Activated CD8-positive, alpha-beta memory T cell treated with anti-CD3 and anti-CD28 coated beads, Interleukin-2, amount 50 U/mL, for 24 hours (primary cell): ENCODE data around the gene NR3C2.

ENCODE experiments used
- DNase-seq: peaks from one replicate; pipeline ENCODE4 v3.0.0-alpha.2; 2020; ENCODE audit errors: extremely low read depth

The NR3C2 gene

DNA sequence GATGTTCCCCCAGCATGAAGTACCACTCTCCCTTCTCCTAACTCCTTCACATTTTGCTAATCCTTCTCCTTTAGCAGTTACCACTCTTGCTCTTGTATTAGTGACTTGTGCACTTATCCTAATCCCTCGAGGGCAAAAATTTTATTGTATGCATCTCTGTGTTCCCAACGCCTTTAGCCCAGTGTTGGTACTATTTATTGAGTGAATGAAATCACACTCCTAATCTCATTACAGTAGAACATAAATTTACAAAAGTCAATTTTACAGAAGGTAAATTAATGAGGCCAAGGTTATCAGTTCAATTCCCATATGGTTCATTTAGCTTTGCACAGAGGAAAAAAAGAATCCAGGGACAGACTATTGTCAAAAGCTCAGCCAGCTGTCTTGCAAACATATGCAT lies 178.4 kb downstream of the NR3C2 start:
- DNase-seq = no peak

- DNase-seq = no peak
Observed at GRCh38 chr4:148263127-148263526, 179.1 kb downstream of the NR3C2 start.

DNA sequence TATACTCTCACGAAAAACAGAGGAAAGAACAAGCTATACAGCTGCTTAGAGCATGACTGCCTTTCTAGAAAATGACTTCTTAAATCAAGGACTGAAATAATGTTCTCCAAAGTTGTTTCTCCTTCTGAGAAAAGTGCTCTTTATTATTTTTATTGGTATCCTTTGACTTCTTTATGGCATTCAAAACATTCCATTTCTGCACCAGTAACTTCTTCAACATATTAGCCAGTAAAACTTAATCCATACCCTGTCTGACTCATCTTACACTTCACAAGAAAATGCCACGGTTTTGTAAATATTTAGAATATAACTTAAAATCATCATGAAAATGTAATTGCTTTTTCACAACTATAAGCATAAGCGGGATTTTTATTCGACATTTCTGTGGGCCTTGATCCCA lies 180.4 kb downstream of the NR3C2 start:
- no peak for DNase-seq

- DNase-seq = no peak
Observed at GRCh38 chr4:148259841-148260240, 182.4 kb downstream of the NR3C2 start.

GRCh38 chr4:148258535-148258934 lies 183.7 kb downstream of the NR3C2 start:
- no peak for DNase-seq

GRCh38 chr4:148255344-148255720 lies 186.9 kb downstream of the NR3C2 start:
- no peak for DNase-seq

DNA sequence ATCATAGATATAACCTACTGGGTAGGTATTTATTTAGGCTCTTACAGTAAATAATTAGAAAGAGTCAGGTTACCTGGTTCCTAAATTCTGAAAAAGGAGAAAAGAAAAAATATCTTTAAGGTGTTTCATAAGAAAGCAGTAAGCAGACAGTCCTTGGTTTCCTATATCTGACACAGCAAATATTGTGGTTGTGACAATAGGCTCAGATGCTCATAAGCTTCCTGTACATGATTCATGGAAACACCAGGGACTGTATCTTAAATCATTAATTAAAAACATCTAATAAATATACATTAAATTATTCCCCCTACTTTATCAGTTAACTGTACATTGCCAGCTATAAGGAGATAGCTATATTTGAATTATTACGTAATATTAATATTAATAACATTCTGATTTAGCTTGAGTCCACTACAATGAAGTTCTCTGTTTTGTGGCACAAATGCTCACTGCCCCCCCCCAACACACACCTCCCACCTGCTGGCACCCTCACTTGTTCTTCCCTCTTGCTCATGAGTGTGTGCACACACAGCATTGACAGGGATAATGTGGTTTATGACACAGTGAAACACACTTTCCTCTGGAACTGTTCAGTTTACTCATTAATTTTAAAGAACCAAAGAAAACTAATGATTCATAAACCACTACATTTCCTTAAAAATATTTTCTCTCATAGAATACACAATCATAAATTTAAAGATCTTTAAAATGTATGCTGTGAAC lies 187.4 kb downstream of the NR3C2 start:
- no peak for DNase-seq

GRCh38 chr4:148253768-148254167 lies 188.4 kb downstream of the NR3C2 start:
- DNase-seq = no peak

GRCh38 chr4:148248824-148249223 lies 193.4 kb downstream of the NR3C2 start:
- DNase-seq = no peak

DNA sequence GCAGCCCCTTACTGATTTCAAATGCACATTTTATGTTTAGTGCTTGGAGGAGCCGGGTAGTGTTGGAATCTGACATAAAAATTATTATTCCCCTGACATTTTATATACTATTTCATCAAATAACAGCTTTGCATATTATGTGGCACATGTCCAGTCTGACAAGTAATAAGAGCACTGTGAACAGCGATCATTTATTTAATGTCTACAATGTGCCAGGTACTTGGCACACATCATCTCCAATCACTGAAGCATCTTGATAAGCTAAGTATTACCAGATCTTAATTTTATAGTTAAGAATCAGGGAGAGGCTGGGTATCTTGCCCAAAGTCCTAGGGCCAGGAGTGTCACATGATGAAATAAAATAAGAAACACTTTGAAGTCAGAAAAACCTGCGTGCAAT lies 197.2 kb downstream of the NR3C2 start:
- no peak for DNase-seq

DNA sequence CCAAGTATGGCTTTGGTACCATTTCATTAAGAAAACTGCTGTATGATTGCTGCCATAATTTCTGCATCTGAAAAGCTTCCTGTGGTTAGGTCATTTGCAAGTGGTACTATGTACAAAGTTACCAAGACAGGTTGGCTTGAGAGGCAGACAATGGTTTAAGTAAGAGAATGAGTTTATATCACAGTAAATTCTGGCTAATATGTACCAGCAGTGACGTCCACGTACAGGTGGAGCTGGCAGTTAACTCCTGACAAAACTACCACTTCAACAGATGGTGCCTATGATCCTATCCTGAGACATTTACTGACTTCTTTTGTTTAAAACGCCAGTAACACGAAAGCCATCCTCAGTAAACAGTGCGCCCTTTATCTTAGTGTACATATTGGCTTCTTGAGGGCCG lies 198.4 kb downstream of the NR3C2 start:
- DNase-seq = no peak

DNA sequence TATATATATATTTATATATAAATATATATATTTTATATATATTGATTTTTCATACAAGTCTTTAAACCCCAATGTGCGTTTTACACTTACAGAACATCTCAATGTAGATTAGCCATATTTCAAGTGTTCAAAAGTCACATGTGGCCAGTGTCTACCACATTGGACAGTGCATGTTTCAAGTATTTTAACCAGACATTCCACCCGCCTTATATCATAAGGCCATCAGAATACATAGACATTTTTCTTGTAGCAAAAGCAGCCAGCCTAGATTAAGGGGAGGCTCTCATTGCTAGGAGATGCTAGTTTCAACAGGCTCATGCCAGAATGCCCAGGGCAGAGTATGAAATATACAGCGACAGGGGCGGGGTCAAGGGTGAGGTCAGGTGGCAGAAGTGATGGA lies 202.0 kb downstream of the NR3C2 start:
- no peak for DNase-seq

GRCh38 chr4:148239494-148239985 lies 202.7 kb downstream of the NR3C2 start:
- no peak for DNase-seq

- no peak for DNase-seq
Observed at GRCh38 chr4:148238811-148239493, 203.3 kb downstream of the NR3C2 start.

- DNase-seq = no peak
Observed at GRCh38 chr4:148238086-148238485, 204.1 kb downstream of the NR3C2 start.

DNA sequence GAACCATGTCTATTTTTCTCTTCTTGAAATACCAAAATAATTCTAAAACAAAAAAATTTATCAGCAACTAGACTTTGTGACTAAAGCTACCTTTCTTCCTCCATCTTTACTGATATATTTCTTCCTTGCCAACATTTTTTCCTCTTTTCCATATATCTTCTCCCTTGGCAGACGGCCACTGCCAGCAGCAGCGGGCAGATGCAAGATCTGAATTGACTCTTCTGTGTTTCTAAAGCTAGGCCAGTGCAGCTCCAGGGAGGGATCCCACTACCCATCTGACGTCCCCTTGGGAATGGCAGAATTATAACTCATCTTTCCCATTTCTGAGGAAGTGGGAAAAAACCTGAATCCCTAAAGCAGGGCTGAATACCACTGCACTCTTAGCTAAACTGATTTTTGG lies 206.4 kb downstream of the NR3C2 start:
- no peak for DNase-seq

- no peak for DNase-seq
Observed at GRCh38 chr4:148229798-148230197, 212.4 kb downstream of the NR3C2 start.

- no peak for DNase-seq
Observed at GRCh38 chr4:148229028-148229427, 213.2 kb downstream of the NR3C2 start.

DNA sequence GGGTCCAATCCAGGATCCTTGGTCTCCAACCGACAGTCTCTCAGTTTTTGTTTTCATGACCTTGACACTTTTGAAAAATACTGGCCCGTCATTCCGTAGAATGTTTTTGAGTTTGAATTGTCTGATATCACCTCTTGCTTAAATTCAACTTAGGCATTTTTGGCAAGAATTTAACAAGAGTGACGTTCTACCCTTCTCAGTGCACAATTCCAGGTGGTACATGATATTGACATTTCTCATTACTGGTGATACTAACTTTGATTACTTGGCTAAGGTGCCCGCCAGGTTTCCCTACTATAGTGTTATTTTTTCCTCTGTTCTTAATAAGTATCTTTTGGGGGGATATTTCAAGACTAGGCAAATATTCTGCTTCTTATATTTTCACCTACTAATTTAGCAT lies 215.1 kb downstream of the NR3C2 start:
- no peak for DNase-seq

GRCh38 chr4:148226341-148226740 lies 215.9 kb downstream of the NR3C2 start:
- DNase-seq = no peak

GRCh38 chr4:148225639-148226038 lies 216.6 kb downstream of the NR3C2 start:
- no peak for DNase-seq

DNA sequence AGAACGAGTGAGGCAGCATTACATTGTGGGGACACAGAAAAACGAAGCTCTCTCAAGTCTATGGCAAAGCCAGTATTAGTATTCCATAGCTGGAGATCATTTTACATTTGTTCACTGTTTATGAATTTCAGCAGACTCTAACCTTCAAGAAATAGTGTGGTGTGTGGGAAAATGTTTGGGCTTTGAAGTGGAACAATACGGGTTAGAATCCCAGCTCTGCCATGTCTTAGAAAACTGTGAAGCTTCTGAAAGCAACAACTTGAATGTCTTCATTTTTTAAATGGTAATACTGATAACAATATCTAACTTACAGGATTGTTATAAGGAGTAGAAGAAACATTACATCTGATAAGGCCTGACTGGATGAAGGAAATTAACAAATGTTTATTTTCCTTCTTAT lies 217.7 kb downstream of the NR3C2 start:
- DNase-seq = no peak

GRCh38 chr4:148222991-148223660 lies 219.1 kb downstream of the NR3C2 start:
- DNase-seq = no peak
